Activated naive CD8-positive, alpha-beta T cell treated with anti-CD3 and anti-CD28 coated beads, Interleukin-2, amount 10 ng/mL, durations not matched to agents 7 days and 5 days (primary cell): Measurements from ENCODE around the gene GPNMB. TPM values are rescaled to one million over a fixed set of nuclear protein-coding genes. Genes with fewer than 3 reads are reported as not detected.

Experiments
- ATAC-seq: fragments of 150-1000 bp; cut with Tn5 transposase; one replicate; pipeline ENCODE4 v1.10.0; 2021; ENCODE audit warnings: low read depth, moderate library complexity
- POLR2A ChIA-PET: fragments of 350-600 bp; sonication (Branson Sonifier 250); formaldehyde crosslinking; loops from one replicate; lab custom pipeline; 2021; ENCODE audit warnings: antibody characterized with exemption; lab: Charles Lee
- DNase-seq: peaks from one replicate; pipeline ENCODE4 v3.0.0; 2021
- H3K27ac Mint-ChIP-seq: one replicate; pipeline ENCODE4 v1.8.0; 2022; ENCODE audit warnings: mild to moderate bottlenecking, mixed read lengths
- H3K27me3 Mint-ChIP-seq: one replicate; pipeline ENCODE4 v1.8.0; 2022; ENCODE audit warnings: mild to moderate bottlenecking, moderate library complexity, mixed read lengths
- H3K36me3 Mint-ChIP-seq: one replicate; pipeline ENCODE4 v1.8.0; 2021; ENCODE audit warnings: mild to moderate bottlenecking, mixed read lengths
- H3K4me1 Mint-ChIP-seq: one replicate; pipeline ENCODE4 v1.8.0; 2021; ENCODE audit warnings: mixed read lengths
- H3K4me3 Mint-ChIP-seq: one replicate; pipeline ENCODE4 v1.8.0; 2022; ENCODE audit warnings: mild to moderate bottlenecking, moderate library complexity, mixed read lengths
- H3K9me3 Mint-ChIP-seq: one replicate; pipeline ENCODE4 v1.8.0; 2021; ENCODE audit warnings: mixed read lengths
- total RNA-seq, 2 experiments: library from RNA; stranded (reverse); gene quantifications; one replicate each; pipeline ENCODE4 v1.2.3, GENCODE V29; 2021

The GPNMB gene
- total RNA-seq, 2 experiments from 2014 or later, result 19.5 to 25.3 TPM

DNA sequence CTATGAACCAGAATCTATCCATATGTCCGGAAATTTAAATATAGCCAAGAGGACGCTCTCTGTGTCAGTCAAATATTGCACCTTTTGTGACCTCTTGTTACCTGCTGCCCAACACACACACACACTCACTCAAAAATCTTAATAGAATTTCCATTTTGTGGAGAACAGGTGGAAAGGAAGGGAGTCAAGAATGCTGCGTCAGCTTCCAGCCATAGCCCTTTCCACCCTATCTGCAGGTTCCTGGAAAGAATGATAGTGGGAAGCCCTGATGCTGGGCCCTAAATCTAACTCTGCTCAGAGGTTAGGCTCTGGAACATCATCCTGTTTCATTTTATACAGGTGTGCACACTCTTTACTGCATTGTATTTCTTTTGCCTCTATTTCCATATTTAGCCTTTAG lies 9.6 kb upstream of the GPNMB start:
- ATAC-seq (no peak), DNase-seq (no peak)
- peaks cover 6% of the 10 kb centered on the region for H3K27me3 Mint-ChIP-seq
- H3K4me1 Mint-ChIP-seq, result peaks cover 5% of the 10 kb centered on the region
- H3K27ac Mint-ChIP-seq, result no peak overlapping the region
- no peaks in the 10 kb centered on the region for H3K36me3 Mint-ChIP-seq
- H3K9me3 Mint-ChIP-seq, result no peaks in the 10 kb centered on the region
- no peak overlapping the region for H3K4me3 Mint-ChIP-seq
- POLR2A ChIA-PET, result no interaction called here

DNA sequence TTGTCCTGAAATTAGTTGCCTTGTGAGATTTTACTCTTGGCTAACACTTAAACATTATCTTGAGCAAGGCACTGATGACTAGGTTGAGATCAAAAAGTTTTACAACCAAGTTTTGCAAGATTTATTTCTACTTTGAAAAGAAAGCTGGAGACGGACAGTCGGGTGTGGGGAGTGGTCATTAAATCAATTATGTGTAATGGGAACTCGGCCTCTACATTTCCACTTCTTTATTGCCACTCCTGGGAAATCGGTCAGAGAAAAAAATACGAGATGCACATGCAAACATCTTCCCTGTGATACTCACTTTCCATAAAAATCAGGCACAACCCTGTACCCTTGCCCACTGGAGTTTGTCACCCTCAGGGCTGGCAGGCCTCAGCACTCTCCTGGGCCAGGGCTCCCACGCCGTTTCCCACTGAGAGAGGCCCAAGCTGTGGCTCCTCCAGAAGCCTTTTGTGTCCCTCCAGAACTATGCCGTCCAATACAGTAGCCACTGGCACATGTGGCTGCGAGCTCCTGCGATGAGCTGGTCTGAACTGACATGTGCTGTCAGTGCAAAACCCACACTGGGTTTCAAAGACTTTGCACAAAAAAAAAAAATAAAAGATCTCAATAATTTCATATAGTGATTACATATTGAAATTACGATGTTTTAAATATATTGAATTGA lies 7.5 kb upstream of the GPNMB start:
- H3K4me1 Mint-ChIP-seq, result peaks cover 3% of the 10 kb centered on the region
- H3K27me3 Mint-ChIP-seq, result peaks cover 15% of the 10 kb centered on the region
- POLR2A ChIA-PET, result no interaction called here
- no peak for DNase-seq
- H3K4me3 Mint-ChIP-seq, result no peak overlapping the region
- H3K9me3 Mint-ChIP-seq, result no peaks in the 10 kb centered on the region
- H3K36me3 Mint-ChIP-seq, result no peaks in the 10 kb centered on the region
- ATAC-seq, result no peak
- no peak overlapping the region for H3K27ac Mint-ChIP-seq

DNA sequence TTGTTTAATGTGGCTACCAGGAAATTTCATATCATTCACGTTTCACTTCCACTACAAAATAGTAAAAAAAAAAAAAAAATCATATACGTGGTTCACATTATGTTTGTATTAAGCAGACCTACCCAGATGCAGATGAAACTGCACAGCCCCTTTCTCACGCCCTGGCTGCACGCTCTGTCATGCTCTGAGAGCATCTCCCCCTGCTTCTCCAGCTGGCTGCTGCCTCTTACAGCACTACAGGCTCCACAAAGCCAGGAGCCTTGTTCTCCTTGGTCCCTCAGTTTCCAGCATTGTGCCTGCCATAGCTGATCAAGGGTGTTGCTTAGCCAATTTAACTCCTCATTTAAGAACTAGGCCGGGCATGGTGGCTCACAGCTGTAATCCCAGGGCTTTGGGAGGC lies 6.9 kb upstream of the GPNMB start:
- Mint-ChIP-seq H3K27me3 (peaks cover 21% of the 10 kb centered on the region), H3K4me3 (no peak overlapping the region), H3K4me1 (peaks cover 3% of the 10 kb centered on the region), H3K36me3 (no peaks in the 10 kb centered on the region), H3K27ac (no peak overlapping the region), H3K9me3 (no peaks in the 10 kb centered on the region)
- ATAC-seq (no peak), DNase-seq (no peak)
- POLR2A ChIA-PET, result no interaction called here

DNA sequence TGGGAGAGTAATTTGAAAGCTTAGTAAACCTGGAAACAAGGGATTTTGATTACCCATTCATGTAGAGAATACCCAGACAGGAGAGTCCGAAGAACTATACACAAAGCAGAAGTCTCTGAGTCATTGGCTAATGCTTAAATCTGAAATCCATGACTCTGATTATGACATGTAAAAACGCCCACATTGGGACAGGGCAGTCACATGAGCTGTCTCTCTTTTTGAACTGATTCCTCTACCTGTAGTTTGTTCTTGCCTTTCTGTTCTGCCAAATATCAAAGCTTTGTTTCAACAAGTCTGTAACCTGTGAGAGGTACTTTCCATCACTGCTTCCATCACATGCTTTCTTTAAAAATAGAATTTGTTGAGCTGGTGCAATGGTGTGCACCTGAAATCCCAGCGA lies 4.3 kb upstream of the GPNMB start:
- no peaks in the 10 kb centered on the region for H3K9me3 Mint-ChIP-seq
- DNase-seq (no peak), ATAC-seq (no peak)
- H3K27me3 Mint-ChIP-seq, result peaks cover 41% of the 10 kb centered on the region
- H3K4me3 Mint-ChIP-seq, result no peak overlapping the region
- no peaks in the 10 kb centered on the region for H3K4me1 Mint-ChIP-seq
- POLR2A ChIA-PET, result no interaction called here
- H3K36me3 Mint-ChIP-seq, result no peaks in the 10 kb centered on the region
- H3K27ac Mint-ChIP-seq, result no peak overlapping the region

DNA sequence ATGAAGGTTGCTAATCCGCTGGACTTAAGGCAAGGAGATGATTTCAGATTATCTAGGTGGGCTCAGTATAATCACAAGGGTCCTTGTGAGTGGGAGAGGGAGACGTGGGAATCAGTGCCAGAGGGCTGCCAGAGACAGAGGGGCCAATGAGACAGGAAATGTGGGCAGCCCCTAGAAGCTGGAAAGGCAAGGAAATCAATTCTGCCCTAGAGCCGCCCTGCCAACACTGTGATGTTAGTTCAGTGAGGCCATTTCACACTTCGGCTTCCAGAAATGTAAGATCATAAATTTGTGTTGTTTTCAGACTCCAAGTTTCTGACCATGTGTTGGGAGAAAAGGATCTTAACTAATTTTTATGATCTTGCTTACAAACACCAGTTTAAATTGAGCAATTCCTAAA lies 3.6 kb upstream of the GPNMB start:
- H3K4me3 Mint-ChIP-seq, result no peak overlapping the region
- peaks cover 45% of the 10 kb centered on the region for H3K27me3 Mint-ChIP-seq
- peaks cover under 1% of the 10 kb centered on the region for H3K4me1 Mint-ChIP-seq
- H3K27ac Mint-ChIP-seq, result no peak overlapping the region
- no peaks in the 10 kb centered on the region for H3K9me3 Mint-ChIP-seq
- H3K36me3 Mint-ChIP-seq, result no peaks in the 10 kb centered on the region
- DNase-seq (no peak), ATAC-seq (no peak)
- POLR2A ChIA-PET, result no interaction called here

DNA sequence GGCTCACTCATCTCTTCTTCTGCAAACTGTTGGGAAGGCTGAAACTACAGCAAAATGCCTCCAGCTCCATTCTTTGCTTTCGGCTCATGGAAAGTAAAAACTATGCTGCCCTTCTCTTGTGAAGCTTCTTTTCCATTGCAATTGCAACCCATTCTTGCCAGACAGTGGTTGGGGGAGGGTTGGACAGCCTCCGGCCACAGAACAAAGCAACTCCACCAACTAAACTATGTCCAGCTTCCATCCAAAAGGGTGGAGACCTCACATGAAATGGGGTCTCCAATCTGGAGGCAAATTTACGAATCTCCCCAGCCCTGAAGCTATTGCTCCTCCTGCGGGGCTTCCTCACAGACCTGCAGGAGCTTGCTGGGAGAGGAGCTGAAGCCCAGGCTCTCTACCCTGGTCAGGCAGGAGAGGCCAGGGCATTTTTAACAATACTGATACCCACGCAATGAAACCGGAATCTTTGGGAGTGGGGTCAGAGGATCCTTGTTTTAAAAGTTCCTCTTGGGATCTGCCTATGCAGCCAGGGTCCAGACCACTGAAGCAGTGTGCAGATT lies 549 bp downstream of the GPNMB start:
- H3K4me3 Mint-ChIP-seq, result no peak overlapping the region
- peaks cover 2% of the 10 kb centered on the region for H3K4me1 Mint-ChIP-seq
- H3K27ac Mint-ChIP-seq, result no peak overlapping the region
- POLR2A ChIA-PET, result no interaction called here
- ATAC-seq, result no peak
- peaks cover 78% of the 10 kb centered on the region for H3K27me3 Mint-ChIP-seq
- peaks cover 3% of the 10 kb centered on the region for H3K9me3 Mint-ChIP-seq
- DNase-seq, result no peak
- H3K36me3 Mint-ChIP-seq, result no peaks in the 10 kb centered on the region

DNA sequence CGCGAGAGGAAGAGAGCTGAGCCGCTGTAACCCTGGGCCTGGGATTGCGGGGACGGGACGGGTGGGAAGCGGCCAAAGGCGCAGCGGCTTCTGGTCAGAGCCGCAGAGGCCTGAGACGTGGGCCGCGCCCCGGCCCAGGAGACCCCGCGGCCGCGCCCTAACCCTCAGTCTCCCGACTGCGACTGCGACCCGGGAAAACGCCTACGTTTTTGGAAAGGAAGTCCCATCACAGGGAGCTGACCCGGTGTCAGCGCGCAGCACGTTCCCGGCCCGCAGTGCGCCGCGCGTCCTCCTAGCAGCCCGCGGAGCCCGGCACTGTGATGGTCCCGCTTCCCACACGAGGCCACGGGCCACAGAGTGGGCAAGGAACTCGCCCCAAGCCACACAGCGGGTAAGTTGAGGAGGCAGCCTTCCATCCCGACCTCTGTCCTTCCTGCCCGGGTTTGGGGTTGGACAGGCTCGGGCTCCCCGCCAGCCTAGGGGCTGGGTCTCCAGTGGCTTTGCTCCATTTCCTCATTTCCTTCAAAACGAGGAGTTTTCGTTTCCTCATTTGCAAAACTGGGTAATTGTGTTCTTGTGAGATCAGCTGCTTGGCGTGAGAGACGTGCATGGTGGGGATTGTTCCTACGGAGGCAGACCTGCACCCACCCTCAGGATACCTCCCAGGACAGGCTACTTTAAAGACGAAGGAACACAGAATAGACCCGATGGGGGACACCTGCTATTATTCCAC lies 1.2 kb downstream of the GPNMB start:
- Mint-ChIP-seq H3K27me3 (peaks cover 82% of the 10 kb centered on the region), H3K4me1 (peaks cover 2% of the 10 kb centered on the region), H3K4me3 (peak overlapping the region; percentile 12), H3K27ac (no peak overlapping the region), H3K36me3 (no peaks in the 10 kb centered on the region), H3K9me3 (peaks cover 3% of the 10 kb centered on the region)
- POLR2A ChIA-PET, result no interaction called here
- ATAC-seq (no peak), DNase-seq (no peak)

DNA sequence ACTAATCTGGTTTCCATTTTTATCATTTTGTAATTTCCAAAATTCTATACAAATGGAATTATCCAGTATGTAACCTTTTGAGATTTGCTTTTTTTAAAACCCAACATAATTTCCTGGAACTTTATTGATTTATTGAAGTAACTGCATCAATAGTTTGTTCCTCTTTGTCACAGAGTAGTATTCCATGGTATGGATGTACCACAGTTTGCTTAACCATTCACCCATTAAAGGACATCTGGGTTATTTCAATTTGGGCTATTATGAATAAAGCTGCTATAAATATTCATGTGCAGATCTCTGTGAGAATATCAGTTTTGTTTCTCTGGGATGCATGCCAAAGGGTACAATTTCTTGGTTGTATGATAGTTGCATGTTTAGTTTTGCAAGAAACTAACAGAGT lies 2.9 kb downstream of the GPNMB start:
- ATAC-seq (no peak), DNase-seq (no peak)
- Mint-ChIP-seq H3K4me3 (no peak overlapping the region), H3K9me3 (peaks cover 3% of the 10 kb centered on the region), H3K27me3 (peaks cover 83% of the 10 kb centered on the region), H3K4me1 (peaks cover 2% of the 10 kb centered on the region), H3K27ac (no peak overlapping the region), H3K36me3 (no peaks in the 10 kb centered on the region)
- POLR2A ChIA-PET, result no interaction called here

DNA sequence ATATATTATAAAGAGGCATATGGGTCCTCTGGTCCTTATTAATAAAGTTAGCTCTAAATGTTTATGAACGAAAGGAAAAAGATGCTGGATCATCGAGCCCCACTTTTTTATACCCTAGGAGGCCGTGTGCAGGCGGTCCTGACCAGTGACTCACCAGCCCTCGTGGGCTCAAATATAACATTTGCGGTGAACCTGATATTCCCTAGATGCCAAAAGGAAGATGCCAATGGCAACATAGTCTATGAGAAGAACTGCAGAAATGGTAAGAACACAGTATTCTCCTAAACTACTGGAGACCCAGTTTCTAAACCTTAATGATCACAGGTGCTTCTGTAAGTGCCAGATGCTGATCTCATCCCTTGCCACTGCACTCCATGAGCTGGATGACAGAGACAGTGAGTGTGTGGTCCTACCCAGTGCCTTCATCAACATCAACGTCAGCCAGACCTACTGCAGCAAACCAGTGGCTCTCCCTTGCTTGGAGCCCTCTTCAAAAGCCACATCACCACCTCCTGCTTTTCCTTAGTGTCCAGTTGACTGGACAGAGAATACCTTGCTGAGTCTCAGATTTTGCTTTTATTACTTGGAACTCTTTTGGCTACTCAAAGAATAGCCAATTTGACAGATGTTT lies 7.6 kb downstream of the GPNMB start:
- POLR2A ChIA-PET, result no interaction called here
- DNase-seq, result no peak
- Mint-ChIP-seq H3K9me3 (peaks cover 2% of the 10 kb centered on the region), H3K27ac (no peak overlapping the region), H3K36me3 (no peaks in the 10 kb centered on the region), H3K27me3 (peaks cover 62% of the 10 kb centered on the region), H3K4me1 (no peaks in the 10 kb centered on the region), H3K4me3 (no peak overlapping the region)
- no peak for ATAC-seq

DNA sequence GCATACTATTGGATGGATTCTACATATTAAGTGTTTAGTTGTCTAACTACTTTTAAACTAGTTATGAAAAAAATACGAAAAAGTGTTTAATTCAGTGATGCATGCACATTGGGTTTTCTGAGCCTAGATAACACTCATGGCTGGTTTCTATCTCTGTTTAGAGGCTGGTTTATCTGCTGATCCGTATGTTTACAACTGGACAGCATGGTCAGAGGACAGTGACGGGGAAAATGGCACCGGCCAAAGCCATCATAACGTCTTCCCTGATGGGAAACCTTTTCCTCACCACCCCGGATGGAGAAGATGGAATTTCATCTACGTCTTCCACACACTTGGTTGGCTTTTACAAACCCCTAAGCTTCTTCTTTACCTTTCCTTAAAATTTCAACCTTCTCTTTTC lies 10.2 kb downstream of the GPNMB start:
- Mint-ChIP-seq H3K36me3 (no peaks in the 10 kb centered on the region), H3K9me3 (no peaks in the 10 kb centered on the region), H3K27ac (no peak overlapping the region), H3K4me3 (no peak overlapping the region), H3K27me3 (peaks cover 42% of the 10 kb centered on the region), H3K4me1 (no peaks in the 10 kb centered on the region)
- POLR2A ChIA-PET, result interaction anchor here (0.6 kb wide), 1 partner anchor 16 kb away, joined by 4 read pairs; no protein-coding TSS in a partner anchor
- ATAC-seq (no peak), DNase-seq (no peak)

DNA sequence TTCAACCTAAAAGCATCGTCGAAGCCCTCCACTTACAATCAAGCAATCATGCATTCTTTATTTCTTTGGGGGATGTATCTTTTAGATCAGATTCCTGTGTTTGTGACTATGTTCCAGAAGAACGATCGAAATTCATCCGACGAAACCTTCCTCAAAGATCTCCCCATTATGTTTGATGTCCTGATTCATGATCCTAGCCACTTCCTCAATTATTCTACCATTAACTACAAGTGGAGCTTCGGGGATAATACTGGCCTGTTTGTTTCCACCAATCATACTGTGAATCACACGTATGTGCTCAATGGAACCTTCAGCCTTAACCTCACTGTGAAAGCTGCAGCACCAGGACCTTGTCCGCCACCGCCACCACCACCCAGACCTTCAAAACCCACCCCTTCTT lies 13.8 kb downstream of the GPNMB start:
- DNase-seq, result no peak
- no peaks in the 10 kb centered on the region for H3K36me3 Mint-ChIP-seq
- ATAC-seq, result no peak
- no peaks in the 10 kb centered on the region for H3K4me1 Mint-ChIP-seq
- H3K27ac Mint-ChIP-seq, result no peak overlapping the region
- POLR2A ChIA-PET, result no interaction called here
- H3K27me3 Mint-ChIP-seq, result peaks cover 21% of the 10 kb centered on the region
- no peak overlapping the region for H3K4me3 Mint-ChIP-seq
- no peaks in the 10 kb centered on the region for H3K9me3 Mint-ChIP-seq

DNA sequence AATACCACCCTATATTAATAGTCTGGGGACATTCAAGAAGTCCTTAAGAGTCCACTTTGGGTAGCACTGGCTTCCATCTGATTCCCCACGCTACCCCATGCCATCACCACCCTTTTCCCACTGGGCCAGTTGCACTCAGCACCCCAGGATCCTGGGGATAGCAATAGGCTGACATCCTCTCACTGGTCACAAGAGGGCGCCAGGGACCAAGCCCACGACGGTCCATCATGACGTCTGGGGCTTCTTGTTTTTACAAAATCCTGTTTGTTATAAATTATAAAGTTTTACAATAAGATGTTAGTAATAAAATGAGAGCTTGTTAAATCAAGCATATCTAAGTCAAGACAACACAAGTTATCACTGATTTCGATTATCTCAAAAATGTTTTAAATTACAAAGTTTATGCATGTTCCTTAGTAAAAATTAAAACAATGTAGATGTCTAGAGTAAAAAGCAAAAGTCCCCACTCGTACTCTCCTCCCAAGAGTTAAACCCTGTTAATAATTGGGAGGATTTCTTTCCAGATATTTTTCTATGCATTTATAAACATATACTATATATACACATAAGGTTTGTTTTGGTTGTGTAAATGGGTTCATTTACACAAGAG lies 15.4 kb downstream of the GPNMB start:
- Mint-ChIP-seq H3K27ac (no peak overlapping the region), H3K4me3 (no peak overlapping the region), H3K36me3 (no peaks in the 10 kb centered on the region), H3K27me3 (peaks cover 15% of the 10 kb centered on the region), H3K4me1 (no peaks in the 10 kb centered on the region), H3K9me3 (no peaks in the 10 kb centered on the region)
- DNase-seq (peak; percentile 64), ATAC-seq (peak; percentile 85)
- POLR2A ChIA-PET, result no interaction called here

DNA sequence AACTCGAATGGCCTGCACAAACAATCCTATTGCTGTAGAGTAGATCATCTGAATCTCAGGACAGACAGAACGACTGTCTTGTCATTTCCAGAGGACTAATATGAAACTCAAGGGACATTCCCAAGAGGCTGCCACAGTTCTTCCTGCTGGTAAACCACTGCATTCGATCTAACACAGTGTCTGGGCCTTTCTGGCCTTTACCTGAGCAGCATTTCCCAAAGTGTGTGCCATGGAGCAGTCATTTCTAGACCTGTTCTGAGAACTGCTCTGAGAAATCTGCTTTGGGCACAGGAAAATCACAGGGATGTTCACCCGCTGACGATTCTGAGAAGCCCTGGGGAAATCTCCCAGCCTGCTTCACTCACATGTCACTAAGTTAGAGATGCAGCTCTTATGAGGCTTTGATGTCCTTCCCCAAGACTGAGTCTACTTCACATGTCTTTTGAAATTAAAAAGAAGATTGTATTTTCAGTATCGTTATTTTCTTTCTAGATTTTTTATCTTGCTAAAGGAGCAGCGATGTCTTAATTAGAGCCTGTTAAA lies 18.4 kb downstream of the GPNMB start:
- no peak for ATAC-seq
- H3K9me3 Mint-ChIP-seq, result no peaks in the 10 kb centered on the region

More for the DNA sequence above, 18.4 kb downstream of the GPNMB start:
- POLR2A ChIA-PET, result no interaction called here
- no peak for DNase-seq
- no peak overlapping the region for H3K4me3 Mint-ChIP-seq
- H3K27ac Mint-ChIP-seq, result no peak overlapping the region
- no peaks in the 10 kb centered on the region for H3K4me1 Mint-ChIP-seq
- peaks cover 5% of the 10 kb centered on the region for H3K27me3 Mint-ChIP-seq
- no peaks in the 10 kb centered on the region for H3K36me3 Mint-ChIP-seq
